K562 (cell line): ENCODE data around the gene MIER2. TPM values are rescaled to one million over a fixed set of nuclear protein-coding genes. Genes with fewer than 3 reads are reported as not detected.
A peak's percentile ranks its signal among the peaks of the same experiment; 100 is the strongest.

Experiments
- ARID1B ChIP-seq: fragments of 450-650 bp; IDR thresholded peaks from 2 replicates; pipeline ENCODE4 v1.6.1; 2016; ENCODE audit warnings: antibody characterized with exemption, mild to moderate bottlenecking, inconsistent platforms
- ASH1L ChIP-seq: fragments of 450-650 bp; IDR thresholded peaks from 2 replicates; pipeline ENCODE4 v1.6.1; 2018; ENCODE audit warnings: borderline replicate concordance, mild to moderate bottlenecking, low read depth; ENCODE audit not compliant: partially characterized antibody
- GATA2 ChIP-seq: sonication (generic); formaldehyde crosslinking; IDR thresholded peaks from 2 replicates; pipeline ENCODE4 v1.4.0; 2020; ENCODE audit warnings: mild to moderate bottlenecking, missing genetic modification reagents
- HSF4 ChIP-seq: fragments of 250-450 bp; sonication (Bioruptor Pico); IDR thresholded peaks from 2 replicates; pipeline ENCODE4 v2.1.2; 2022; ENCODE audit warnings: mild to moderate bottlenecking, moderate library complexity, borderline replicate concordance
- RNF2 ChIP-seq: sonication (generic); IDR thresholded peaks from 2 replicates; pipeline ENCODE4 v1.6.1; 2016
- RUNX1 ChIP-seq: sonication (generic); IDR thresholded peaks from 2 replicates; pipeline ENCODE4 v1.6.1; 2016; ENCODE audit warnings: antibody characterized with exemption, low read depth
- TOE1 ChIP-seq, 2 experiments: fragments of 450-650 bp in 1 of 2; sonication (generic) in 1 of 2; formaldehyde crosslinking in 1 of 2; IDR thresholded peaks; 2 replicates each; pipeline versions ENCODE4 v1.7.1 to v1.8.0; 2016 to 2022; ENCODE audit warnings: borderline replicate concordance in 2 of 2, mild to moderate bottlenecking in 2 of 2, antibody characterized with exemption in 1 of 2, inconsistent platforms in 1 of 2, low read depth in 1 of 2, missing genetic modification reagents in 1 of 2, moderate library complexity in 1 of 2
- ZNF134 ChIP-seq: fragments of 250-450 bp; sonication (Bioruptor Pico); conservative IDR thresholded peaks from 2 replicates; pipeline ENCODE4 v1.4.0; 2020
- ZNF143 ChIP-seq: sonication (generic); formaldehyde crosslinking; IDR thresholded peaks from 2 replicates; pipeline ENCODE4 v1.9.0; 2022; ENCODE audit warnings: mild to moderate bottlenecking, missing genetic modification reagents
- ZNF668 ChIP-seq: fragments of 250-450 bp; sonication (Bioruptor Pico); IDR thresholded peaks from 2 replicates; pipeline ENCODE4 v1.8.0; 2022; ENCODE audit warnings: mild to moderate bottlenecking, inconsistent platforms
- ZNF76 ChIP-seq: fragments of 250-450 bp; sonication (Bioruptor Pico); IDR thresholded peaks from 2 replicates; pipeline ENCODE4 v1.4.0; 2020; ENCODE audit warnings: mild to moderate bottlenecking, moderate library complexity, borderline replicate concordance
- polyA plus RNA-seq, 8 experiments: library from polyadenylated mRNA; depleted of rRNA in 4 of 8; stranded (reverse) in 5 of 8; unstranded in 3 of 8; fragments of >200 nt; fragmentation: Nextera tagmentation in 2 of 8; fragmentation: Illumina TruSeq in 1 of 8; extraction: Ambion mirVana in 2 of 8; extraction: Trizol in 1 of 8; gene quantifications; 2 replicates each; pipeline versions ENCODE4 v1.2.1 to v1.2.3, GENCODE V29; 2011 to 2014; ENCODE audit warnings: inconsistent platforms in 1 of 8, missing spikeins in 1 of 8
- total RNA-seq, 7 experiments: library from RNA; depleted of rRNA in 6 of 7; stranded (reverse); fragments of >200 nt in 6 of 7; fragmentation: Illumina TruSeq in 2 of 7; extraction: Trizol in 2 of 7; gene quantifications; 2 replicates each; pipeline versions ENCODE4 v1.2.1 to v1.2.3, GENCODE V29; 2011 to 2021; ENCODE audit warnings: low replicate concordance in 1 of 7
- TF ChIP-seq, protein P1 (sequence below): sonication (generic); formaldehyde crosslinking; IDR thresholded peaks from 2 replicates; pipeline ENCODE4 v1.8.0; 2022; ENCODE audit warnings: mild to moderate bottlenecking, missing genetic modification reagents
- TF ChIP-seq, protein P2 (sequence below): sonication (generic); formaldehyde crosslinking; IDR thresholded peaks from 2 replicates; pipeline ENCODE4 v1.8.0; 2023; ENCODE audit warnings: missing genetic modification reagents, mild to moderate bottlenecking, borderline replicate concordance
- TF ChIP-seq, protein P3 (sequence below): fragments of 250-450 bp; sonication (Bioruptor Pico); IDR thresholded peaks from 2 replicates; pipeline ENCODE4 v1.4.0; 2020

The MIER2 gene
- total and polyA plus RNA-seq, 9 of the 15 experiments (the other 6 are each of a cell fraction or from before 2014, with no cell fraction given), result 0.46 to 34.7 (median 15.6) TPM

DNA sequence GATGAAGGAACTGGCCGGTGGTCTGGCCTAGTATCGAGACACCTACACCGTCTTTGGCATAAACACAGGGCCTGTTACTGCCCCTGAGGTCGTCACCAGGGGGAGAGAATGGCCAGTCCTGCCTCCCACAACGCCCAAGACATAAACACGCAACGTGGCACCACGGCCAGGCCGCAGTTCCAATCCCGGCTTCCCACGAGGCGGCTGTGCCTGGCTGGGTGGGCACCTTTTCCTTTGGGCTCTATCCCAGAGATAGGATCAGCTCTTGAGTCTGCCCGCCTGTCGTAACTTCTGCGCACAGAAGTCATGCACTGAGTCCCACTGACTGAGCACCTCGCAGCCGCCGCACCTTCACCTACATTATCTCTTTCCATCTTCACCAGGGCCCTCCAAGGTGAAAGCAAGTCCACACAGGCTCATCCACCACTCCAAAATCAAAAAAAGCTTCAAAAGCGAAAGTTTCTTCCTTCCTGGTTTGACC lies 1.1 kb downstream of the MIER2 start (continued):
- TF ChIP-seq, protein P1, sequence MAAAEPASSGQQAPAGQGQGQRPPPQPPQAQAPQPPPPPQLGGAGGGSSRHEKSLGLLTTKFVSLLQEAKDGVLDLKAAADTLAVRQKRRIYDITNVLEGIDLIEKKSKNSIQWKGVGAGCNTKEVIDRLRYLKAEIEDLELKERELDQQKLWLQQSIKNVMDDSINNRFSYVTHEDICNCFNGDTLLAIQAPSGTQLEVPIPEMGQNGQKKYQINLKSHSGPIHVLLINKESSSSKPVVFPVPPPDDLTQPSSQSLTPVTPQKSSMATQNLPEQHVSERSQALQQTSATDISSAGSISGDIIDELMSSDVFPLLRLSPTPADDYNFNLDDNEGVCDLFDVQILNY, result peak; percentile 18; the same call in 1 of the 2 replicates
- no peak; the same call in 1 of the 2 replicates for TF ChIP-seq ARID1B
- no peak for TF ChIP-seq GATA2 (CRISPR knock-in tag)
- TF ChIP-seq RNF2, result no peak
- no peak for TF ChIP-seq HSF4
- TF ChIP-seq ZNF143, result peak; percentile 18; the same call in 1 of the 2 replicates
- TF ChIP-seq, protein P2, sequence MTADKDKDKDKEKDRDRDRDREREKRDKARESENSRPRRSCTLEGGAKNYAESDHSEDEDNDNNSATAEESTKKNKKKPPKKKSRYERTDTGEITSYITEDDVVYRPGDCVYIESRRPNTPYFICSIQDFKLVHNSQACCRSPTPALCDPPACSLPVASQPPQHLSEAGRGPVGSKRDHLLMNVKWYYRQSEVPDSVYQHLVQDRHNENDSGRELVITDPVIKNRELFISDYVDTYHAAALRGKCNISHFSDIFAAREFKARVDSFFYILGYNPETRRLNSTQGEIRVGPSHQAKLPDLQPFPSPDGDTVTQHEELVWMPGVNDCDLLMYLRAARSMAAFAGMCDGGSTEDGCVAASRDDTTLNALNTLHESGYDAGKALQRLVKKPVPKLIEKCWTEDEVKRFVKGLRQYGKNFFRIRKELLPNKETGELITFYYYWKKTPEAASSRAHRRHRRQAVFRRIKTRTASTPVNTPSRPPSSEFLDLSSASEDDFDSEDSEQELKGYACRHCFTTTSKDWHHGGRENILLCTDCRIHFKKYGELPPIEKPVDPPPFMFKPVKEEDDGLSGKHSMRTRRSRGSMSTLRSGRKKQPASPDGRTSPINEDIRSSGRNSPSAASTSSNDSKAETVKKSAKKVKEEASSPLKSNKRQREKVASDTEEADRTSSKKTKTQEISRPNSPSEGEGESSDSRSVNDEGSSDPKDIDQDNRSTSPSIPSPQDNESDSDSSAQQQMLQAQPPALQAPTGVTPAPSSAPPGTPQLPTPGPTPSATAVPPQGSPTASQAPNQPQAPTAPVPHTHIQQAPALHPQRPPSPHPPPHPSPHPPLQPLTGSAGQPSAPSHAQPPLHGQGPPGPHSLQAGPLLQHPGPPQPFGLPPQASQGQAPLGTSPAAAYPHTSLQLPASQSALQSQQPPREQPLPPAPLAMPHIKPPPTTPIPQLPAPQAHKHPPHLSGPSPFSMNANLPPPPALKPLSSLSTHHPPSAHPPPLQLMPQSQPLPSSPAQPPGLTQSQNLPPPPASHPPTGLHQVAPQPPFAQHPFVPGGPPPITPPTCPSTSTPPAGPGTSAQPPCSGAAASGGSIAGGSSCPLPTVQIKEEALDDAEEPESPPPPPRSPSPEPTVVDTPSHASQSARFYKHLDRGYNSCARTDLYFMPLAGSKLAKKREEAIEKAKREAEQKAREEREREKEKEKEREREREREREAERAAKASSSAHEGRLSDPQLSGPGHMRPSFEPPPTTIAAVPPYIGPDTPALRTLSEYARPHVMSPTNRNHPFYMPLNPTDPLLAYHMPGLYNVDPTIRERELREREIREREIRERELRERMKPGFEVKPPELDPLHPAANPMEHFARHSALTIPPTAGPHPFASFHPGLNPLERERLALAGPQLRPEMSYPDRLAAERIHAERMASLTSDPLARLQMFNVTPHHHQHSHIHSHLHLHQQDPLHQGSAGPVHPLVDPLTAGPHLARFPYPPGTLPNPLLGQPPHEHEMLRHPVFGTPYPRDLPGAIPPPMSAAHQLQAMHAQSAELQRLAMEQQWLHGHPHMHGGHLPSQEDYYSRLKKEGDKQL (CRISPR knock-in tag), result no peak
- TF ChIP-seq ZNF76 (CRISPR knock-in tag), result no peak
- TF ChIP-seq ZNF668 (CRISPR knock-in tag), result no peak
- no peak for TF ChIP-seq ASH1L
- no peak for TF ChIP-seq RUNX1
- TF ChIP-seq ZNF134 (CRISPR knock-in tag), result no peak
- peak; percentile 36; the same call in 1 of the 2 replicates for TF ChIP-seq TOE1 (IDR thresholded peaks at IDR 0.05; ENCODE audit: borderline replicate concordance)
- TF ChIP-seq TOE1 (CRISPR knock-in tag; IDR thresholded peaks at IDR 0.05; ENCODE audit: borderline replicate concordance, low read depth), result no peak
- TF ChIP-seq, protein P3, sequence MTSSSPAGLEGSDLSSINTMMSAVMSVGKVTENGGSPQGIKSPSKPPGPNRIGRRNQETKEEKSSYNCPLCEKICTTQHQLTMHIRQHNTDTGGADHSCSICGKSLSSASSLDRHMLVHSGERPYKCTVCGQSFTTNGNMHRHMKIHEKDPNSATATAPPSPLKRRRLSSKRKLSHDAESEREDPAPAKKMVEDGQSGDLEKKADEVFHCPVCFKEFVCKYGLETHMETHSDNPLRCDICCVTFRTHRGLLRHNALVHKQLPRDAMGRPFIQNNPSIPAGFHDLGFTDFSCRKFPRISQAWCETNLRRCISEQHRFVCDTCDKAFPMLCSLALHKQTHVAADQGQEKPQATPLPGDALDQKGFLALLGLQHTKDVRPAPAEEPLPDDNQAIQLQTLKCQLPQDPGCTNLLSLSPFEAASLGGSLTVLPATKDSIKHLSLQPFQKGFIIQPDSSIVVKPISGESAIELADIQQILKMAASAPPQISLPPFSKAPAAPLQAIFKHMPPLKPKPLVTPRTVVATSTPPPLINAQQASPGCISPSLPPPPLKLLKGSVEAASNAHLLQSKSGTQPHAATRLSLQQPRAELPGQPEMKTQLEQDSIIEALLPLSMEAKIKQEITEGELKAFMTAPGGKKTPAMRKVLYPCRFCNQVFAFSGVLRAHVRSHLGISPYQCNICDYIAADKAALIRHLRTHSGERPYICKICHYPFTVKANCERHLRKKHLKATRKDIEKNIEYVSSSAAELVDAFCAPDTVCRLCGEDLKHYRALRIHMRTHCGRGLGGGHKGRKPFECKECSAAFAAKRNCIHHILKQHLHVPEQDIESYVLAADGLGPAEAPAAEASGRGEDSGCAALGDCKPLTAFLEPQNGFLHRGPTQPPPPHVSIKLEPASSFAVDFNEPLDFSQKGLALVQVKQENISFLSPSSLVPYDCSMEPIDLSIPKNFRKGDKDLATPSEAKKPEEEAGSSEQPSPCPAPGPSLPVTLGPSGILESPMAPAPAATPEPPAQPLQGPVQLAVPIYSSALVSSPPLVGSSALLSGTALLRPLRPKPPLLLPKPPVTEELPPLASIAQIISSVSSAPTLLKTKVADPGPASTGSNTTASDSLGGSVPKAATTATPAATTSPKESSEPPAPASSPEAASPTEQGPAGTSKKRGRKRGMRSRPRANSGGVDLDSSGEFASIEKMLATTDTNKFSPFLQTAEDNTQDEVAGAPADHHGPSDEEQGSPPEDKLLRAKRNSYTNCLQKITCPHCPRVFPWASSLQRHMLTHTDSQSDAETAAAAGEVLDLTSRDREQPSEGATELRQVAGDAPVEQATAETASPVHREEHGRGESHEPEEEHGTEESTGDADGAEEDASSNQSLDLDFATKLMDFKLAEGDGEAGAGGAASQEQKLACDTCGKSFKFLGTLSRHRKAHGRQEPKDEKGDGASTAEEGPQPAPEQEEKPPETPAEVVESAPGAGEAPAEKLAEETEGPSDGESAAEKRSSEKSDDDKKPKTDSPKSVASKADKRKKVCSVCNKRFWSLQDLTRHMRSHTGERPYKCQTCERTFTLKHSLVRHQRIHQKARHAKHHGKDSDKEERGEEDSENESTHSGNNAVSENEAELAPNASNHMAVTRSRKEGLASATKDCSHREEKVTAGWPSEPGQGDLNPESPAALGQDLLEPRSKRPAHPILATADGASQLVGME (CRISPR knock-in tag), result no peak
